Measurements from ENCODE around the gene PIK3CB. TPM values are rescaled to one million over a fixed set of nuclear protein-coding genes. Genes with fewer than 3 reads are reported as not detected.

PIK3CB gene
- total RNA-seq, 4 donors from 2014 or later, result 24.9 to 94.7 (median 36.8) TPM

DNA sequence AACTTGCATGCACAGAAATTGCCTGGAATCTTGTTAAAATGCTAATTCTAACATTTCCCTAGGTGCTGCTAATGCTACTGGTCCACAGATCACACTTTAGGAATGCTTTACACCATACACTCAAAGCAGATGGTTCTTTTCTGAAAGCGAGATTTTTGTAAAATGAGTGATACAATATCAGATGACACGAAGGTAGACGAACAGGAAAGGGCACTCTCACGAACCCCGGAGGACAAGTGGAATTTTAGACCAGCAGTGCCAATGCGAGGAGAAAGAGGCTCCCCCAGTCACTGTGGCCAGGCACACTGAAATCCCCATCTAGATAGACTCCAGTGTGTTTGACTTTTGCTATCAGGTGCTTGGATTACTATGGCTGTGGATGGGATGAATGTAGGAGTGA is 205.2 kb downstream of the PIK3CB start:
- H3K27ac ChIP-seq, result no peak overlapping the region
- TF ChIP-seq, protein P1, sequence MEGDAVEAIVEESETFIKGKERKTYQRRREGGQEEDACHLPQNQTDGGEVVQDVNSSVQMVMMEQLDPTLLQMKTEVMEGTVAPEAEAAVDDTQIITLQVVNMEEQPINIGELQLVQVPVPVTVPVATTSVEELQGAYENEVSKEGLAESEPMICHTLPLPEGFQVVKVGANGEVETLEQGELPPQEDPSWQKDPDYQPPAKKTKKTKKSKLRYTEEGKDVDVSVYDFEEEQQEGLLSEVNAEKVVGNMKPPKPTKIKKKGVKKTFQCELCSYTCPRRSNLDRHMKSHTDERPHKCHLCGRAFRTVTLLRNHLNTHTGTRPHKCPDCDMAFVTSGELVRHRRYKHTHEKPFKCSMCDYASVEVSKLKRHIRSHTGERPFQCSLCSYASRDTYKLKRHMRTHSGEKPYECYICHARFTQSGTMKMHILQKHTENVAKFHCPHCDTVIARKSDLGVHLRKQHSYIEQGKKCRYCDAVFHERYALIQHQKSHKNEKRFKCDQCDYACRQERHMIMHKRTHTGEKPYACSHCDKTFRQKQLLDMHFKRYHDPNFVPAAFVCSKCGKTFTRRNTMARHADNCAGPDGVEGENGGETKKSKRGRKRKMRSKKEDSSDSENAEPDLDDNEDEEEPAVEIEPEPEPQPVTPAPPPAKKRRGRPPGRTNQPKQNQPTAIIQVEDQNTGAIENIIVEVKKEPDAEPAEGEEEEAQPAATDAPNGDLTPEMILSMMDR (IDR thresholded peaks at IDR 0.05 in 4 of 5, conservative IDR thresholded peaks at IDR 0.05 in 1 of 5), result no peak
- H3K36me3 ChIP-seq, result peaks cover 0 to 10% of the 10 kb centered on the region in 2 donors
- intact Hi-C loops (cut with DNase I; ENCODE audit: low total_unique reads) (no loop called here), in situ Hi-C loops (cut with MboI; ENCODE audit: low sequenced_read_pairs in 4 of 4) (no loop called here)
- no peak overlapping the region for H3K4me3 ChIP-seq
- H3K9me3 ChIP-seq, result no peaks in the 10 kb centered on the region
- DNase-seq (no peak), ATAC-seq (no peak)
- no peaks in the 10 kb centered on the region for H3K27me3 ChIP-seq
- H3K4me1 ChIP-seq, result no peaks in the 10 kb centered on the region

DNA sequence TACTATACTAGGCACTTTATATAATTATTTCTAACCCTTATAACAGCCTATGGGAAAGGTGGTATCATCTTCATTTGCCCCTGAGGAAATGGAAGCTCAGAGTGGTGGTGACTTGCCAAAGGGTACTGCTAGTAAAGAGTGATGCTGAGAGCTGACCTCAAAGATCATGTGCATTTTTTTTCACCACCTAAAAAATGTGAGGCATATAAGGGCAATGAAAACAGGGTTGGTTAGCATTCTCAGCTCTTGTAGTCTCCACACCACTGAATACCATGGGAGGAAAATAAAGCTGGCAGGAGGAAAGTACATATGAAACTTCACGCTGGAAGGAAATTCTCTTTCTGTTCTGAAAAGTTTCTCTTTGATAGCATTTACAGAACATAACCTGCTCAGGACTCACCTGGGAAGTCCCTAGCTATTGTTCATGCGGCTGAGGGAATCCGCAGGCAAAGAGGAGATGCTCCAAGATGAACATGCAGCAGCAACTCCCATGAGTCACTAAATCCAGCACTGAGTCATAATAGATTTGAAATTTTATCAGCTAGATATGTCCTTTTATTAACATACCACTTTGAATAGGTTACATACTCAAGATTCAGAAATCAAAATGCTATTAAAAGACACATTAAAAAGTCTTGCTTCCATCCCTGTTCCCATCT is 208.9 kb downstream of the PIK3CB start:
- Histone ChIP-seq H3K4me3 (no peak overlapping the region), H3K36me3 (no peaks in the 10 kb centered on the region), H3K9me3 (no peaks in the 10 kb centered on the region), H3K27me3 (no peaks in the 10 kb centered on the region), H3K27ac (no peak overlapping the region), H3K4me1 (no peaks in the 10 kb centered on the region)
- no peak for DNase-seq
- intact Hi-C loops (cut with DNase I; ENCODE audit: low total_unique reads), result no loop called here
- TF ChIP-seq, protein P1 (IDR thresholded peaks at IDR 0.05 in 4 of 5, conservative IDR thresholded peaks at IDR 0.05 in 1 of 5), result no peak
- TF ChIP-seq POLR2A (IDR thresholded peaks at IDR 0.05), result no peak
- in situ Hi-C loops (cut with MboI; ENCODE audit: low sequenced_read_pairs in 4 of 4), result no loop called here
- no peak for ATAC-seq

DNA sequence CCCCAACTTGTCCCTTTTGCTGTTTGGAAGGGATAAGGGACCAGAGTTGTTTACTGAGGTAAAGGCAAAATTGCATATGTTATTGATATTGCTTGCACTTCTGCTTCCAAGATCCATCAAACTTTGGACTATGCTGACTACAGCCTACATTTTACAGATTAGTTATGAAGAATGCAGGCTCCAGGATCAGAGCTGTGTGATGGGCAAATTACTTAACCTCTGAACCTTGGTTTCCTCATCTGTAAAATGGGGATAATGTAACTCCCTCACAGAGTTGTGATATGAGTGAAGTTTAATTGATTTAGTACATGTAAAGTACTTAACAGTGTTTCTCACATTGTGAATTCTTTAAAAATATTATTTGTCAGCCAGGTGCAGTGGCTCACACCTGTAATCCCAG is 210.2 kb downstream of the PIK3CB start:
- Histone ChIP-seq H3K27me3 (no peaks in the 10 kb centered on the region), H3K36me3 (no peaks in the 10 kb centered on the region), H3K4me1 (no peaks in the 10 kb centered on the region), H3K9me3 (no peaks in the 10 kb centered on the region), H3K27ac (no peak overlapping the region), H3K4me3 (no peak overlapping the region)
- TF ChIP-seq, protein P1 (IDR thresholded peaks at IDR 0.05 in 4 of 5, conservative IDR thresholded peaks at IDR 0.05 in 1 of 5), result no peak
- no peak for TF ChIP-seq POLR2A (IDR thresholded peaks at IDR 0.05)
- no peak for ATAC-seq
- in situ Hi-C loops (cut with MboI; ENCODE audit: low sequenced_read_pairs in 4 of 4) (no loop called here), intact Hi-C loops (cut with DNase I; ENCODE audit: low total_unique reads) (no loop called here)
- DNase-seq, result no peak

DNA sequence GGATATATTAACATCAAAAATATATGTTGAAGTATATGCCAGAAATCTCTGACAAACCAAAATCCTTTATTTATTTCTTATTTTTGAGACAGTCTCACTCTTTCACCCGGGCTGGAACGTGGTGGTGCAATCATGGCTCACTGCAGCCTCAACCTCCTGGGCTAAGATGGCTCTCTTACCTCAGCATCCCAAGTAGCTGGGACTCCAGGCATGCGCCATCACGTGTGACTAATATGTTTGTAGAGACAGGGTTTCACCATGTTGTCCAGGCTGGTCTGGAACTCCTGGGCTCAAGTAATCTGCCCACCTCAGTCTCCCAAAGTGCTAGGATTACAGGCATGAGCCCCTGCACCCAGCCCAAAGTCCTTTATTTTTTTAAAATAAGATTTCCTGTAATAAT is 214.3 kb downstream of the PIK3CB start:
- Histone ChIP-seq H3K36me3 (no peaks in the 10 kb centered on the region), H3K9me3 (no peaks in the 10 kb centered on the region), H3K4me3 (no peak overlapping the region), H3K27ac (no peak overlapping the region), H3K27me3 (no peaks in the 10 kb centered on the region), H3K4me1 (no peaks in the 10 kb centered on the region)
- intact Hi-C loops (cut with DNase I; ENCODE audit: low total_unique reads) (no loop called here), in situ Hi-C loops (cut with MboI; ENCODE audit: low sequenced_read_pairs in 4 of 4) (no loop called here)
- DNase-seq (no peak), ATAC-seq (no peak)
- TF ChIP-seq, protein P1 (IDR thresholded peaks at IDR 0.05 in 4 of 5, conservative IDR thresholded peaks at IDR 0.05 in 1 of 5), result no peak
- TF ChIP-seq POLR2A (IDR thresholded peaks at IDR 0.05), result no peak

DNA sequence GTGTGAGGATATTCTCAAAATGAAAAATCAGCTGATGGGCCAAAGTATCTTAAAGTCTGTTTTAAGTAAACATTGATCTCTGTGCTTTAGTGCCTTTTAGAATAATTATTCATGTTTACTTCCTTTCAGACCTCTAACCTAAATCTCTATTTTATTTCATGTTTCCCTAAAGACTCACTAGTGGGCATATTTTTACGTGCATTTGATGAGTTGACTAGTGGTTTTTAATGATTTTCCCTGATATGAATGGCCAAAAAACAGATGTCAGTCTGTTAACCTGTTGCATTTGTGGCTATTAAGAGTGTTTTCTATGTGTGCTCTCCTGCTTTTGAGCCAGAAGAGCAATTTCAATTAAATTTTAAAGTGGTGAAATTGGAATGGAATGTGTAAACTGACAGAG is 219.3 kb downstream of the PIK3CB start:
- in situ Hi-C loops (cut with MboI; ENCODE audit: low sequenced_read_pairs in 4 of 4) (no loop called here), intact Hi-C loops (cut with DNase I; ENCODE audit: low total_unique reads) (no loop called here)
- no peak for TF ChIP-seq POLR2A (IDR thresholded peaks at IDR 0.05)
- TF ChIP-seq, protein P1 (IDR thresholded peaks at IDR 0.05 in 4 of 5, conservative IDR thresholded peaks at IDR 0.05 in 1 of 5), result no peak
- DNase-seq (no peak), ATAC-seq (no peak)
- Histone ChIP-seq H3K9me3 (no peaks in the 10 kb centered on the region), H3K4me3 (no peak overlapping the region), H3K36me3 (no peaks in the 10 kb centered on the region), H3K27me3 (no peaks in the 10 kb centered on the region), H3K4me1 (no peaks in the 10 kb centered on the region), H3K27ac (no peak overlapping the region)
